Heart right ventricle (tissue), 16 donors: ENCODE results near the gene COLEC12. TPM values are rescaled to one million over a fixed set of nuclear protein-coding genes. Genes with fewer than 3 reads are reported as not detected.

Experiments
- ATAC-seq, 8 donors: fragments of 200-7000 bp; cut with Tn5 transposase; one replicate each; pipeline ENCODE4 v1.9.1; 2020; ENCODE audit warnings: mild to moderate bottlenecking in 8 of 8, moderate library complexity in 8 of 8, moderate number of reproducible peaks in 1 of 8
- DNase-seq, 2 donors: peaks; one replicate each; pipeline ENCODE4 v3.0.0-alpha.2; 2020
- H3K27ac ChIP-seq, 10 donors: fragments of 200-600 bp; sonication (generic) in 2 of 10; one replicate each; pipeline versions ENCODE4 v1.5.0 to v1.8.0; 2020 to 2022; ENCODE audit warnings: mild to moderate bottlenecking in 3 of 10
- H3K27me3 ChIP-seq, 7 donors: fragments of 200-600 bp; one replicate each; pipeline ENCODE4 v1.8.0; 2021 to 2022; ENCODE audit warnings: mild to moderate bottlenecking in 2 of 7
- H3K36me3 ChIP-seq, 9 donors: fragments of 200-600 bp; sonication (generic) in 1 of 9; one replicate each; pipeline versions ENCODE4 v1.5.0 to v1.8.0; 2020 to 2022; ENCODE audit warnings: mild to moderate bottlenecking in 2 of 9
- H3K4me1 ChIP-seq, 9 donors: fragments of 200-600 bp; sonication (generic) in 1 of 9; one replicate each; pipeline versions ENCODE4 v1.5.0 to v1.8.0; 2020 to 2022; ENCODE audit warnings: mild to moderate bottlenecking in 4 of 9
- H3K4me3 ChIP-seq, 10 donors: fragments of 200-600 bp; sonication (generic) in 2 of 10; one replicate each; pipeline versions ENCODE4 v1.5.0 to v1.8.0; 2020 to 2022; ENCODE audit warnings: mild to moderate bottlenecking in 7 of 10, moderate library complexity in 2 of 10
- H3K9me3 ChIP-seq, 11 donors: fragments of 200-600 bp in 10 of 11; sonication (generic) in 2 of 11; one replicate each; pipeline versions ENCODE4 v1.5.0 to v1.8.0; 2013 to 2022; ENCODE audit warnings: mild to moderate bottlenecking in 2 of 11, control low read depth in 1 of 11, moderate library complexity in 1 of 11
- whole genome bisulfite sequencing, 2 donors: extraction: QIAGEN DNeasy Blood & Tissue Kit; methylation state at CpG; one replicate each; pipeline ENCODE4 v1.1.7; 2013; ENCODE audit warnings: inconsistent platforms in 1 of 2; 5-methylcytosine and 5-hydroxymethylcytosine counted together
- intact Hi-C, 10 donors: fragments of 100-400 bp; cut with DNase I; formaldehyde crosslinking; loops; one replicate each; pipeline versions ENCODE4 v1.11.1 to v1.14.2; 2022
- polyA plus RNA-seq, 2 donors: library from polyadenylated mRNA; stranded (reverse); fragments of 200-250 nt; gene quantifications; one replicate each; pipeline ENCODE4 v1.2.3, GENCODE V29; 2013
- total RNA-seq, 10 donors: library from RNA; stranded (reverse); fragmentation: NEBNext Ultra II Directional in 3 of 10; extraction: Animal tissue kit (Norgen Biotek cat#: 25700) in 3 of 10; gene quantifications; one replicate each; pipeline versions ENCODE4 v1.2.1 to v1.2.4, GENCODE V29; 2021 to 2023
- TF ChIP-seq, protein P1 (sequence below), 9 donors: fragments of 200-600 bp; sonication (generic) in 2 of 9; IDR thresholded peaks; one replicate each; pipeline versions ENCODE4 v1.5.0 to v1.8.0; 2021 to 2022; ENCODE audit warnings: antibody characterized with exemption in 9 of 9, mild to moderate bottlenecking in 5 of 9, moderate library complexity in 1 of 9
- donor health status: Arrhythmogenic right ventricular cardiomyopathy.
- donor health status: ischemic (EF 13 %, LVEDD 7.1; RV severe dilation, severe dysfunction).
- donor health status: healthy with polysubstance abuse.
- donor health status: DM: no; HTN: yes; CAD: no.
- donor health status: DM: no; HTN: no; CAD: no.
- donor health status: ischemic (EF 25% LVEDD 6.9; RV normal size, moderate dysfunction).
- donor health status: ischemic (EF 25% LVEDD 5.7; RV mildly dilated, moderate dysfunction).
- donor health status: healthy.
- donor health status: DM: yes; HTN: yes; CAD: no.
- donor health status: Ischemic cardiomyopathy.
- donor health status: ischemic (EF 35%, LVEDD 5.7; RV mildly dilated, moderate dysfunction).
- donor health status: nonischemic (EF 11% LVEDD 7.7; RV severe dilation, severe dysfunction).
- donor health status: DM: yes; HTN: yes; CAD: no.
- donor health status: PGD.
- donor health status: ischemic (EF 29% LVEDD 5.4; RV normal size, mild dysfunction).
- donor health status: nonischemic (EF 23%, LVEDD 6.1; RV moderate dilation, normal function).

The COLEC12 gene
- total and polyA plus RNA-seq, 12 donors, result 2.8 to 15.4 (median 6.2) TPM

DNA sequence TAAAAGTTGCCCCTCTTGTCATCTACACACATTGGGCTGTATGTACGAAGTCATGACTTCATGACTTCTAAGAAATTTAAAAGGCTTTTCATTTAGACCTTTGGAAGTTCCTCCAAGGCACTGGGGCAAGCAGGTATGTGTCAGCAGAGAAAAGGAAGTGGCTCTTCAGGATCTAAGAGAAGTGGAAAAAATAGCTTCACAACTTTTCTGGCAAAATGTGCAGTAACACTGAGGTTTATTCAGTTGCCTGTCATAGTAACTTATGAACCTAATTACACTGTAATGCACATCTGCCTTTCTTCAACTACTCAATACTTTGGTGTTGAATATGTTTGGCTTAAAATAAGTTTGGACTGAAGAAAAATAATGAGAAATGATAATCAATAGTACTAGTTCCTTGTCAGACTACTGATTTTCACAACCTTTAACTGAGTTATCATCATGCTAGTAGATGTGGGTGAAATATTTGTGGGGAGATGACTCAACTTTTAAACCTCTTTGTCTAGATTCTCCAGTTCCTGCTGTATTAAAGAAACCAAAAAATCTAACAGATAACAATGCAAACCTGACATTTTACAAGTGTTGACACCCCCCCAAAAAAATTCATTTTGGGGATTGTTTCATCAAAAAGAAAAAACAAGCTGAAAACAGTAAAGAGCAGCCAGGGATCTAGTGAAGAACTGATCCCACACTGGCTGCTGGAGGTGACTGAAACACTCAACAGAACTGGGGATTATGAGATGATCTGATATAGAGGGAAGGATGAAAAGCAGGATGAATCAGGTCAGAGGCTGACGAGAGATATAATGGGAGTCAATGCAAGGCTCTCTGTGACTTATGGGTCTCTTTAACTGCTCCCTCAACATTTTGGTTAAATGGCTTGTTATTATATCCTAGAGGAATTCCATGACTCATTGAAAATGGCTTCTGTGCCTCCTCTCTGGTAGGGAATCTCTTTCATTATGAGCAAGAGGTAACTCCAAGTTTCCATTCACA is 84.6 kb downstream of the COLEC12 start:
- Histone ChIP-seq H3K27ac (peak overlapping the region in 1 of 10 donors; percentile 12), H3K9me3 (peaks cover 0 to 13% (median 0%) of the 10 kb centered on the region in 11 donors), H3K4me1 (peaks cover 0 to 34% (median 3%) of the 10 kb centered on the region in 9 donors), H3K36me3 (no peaks in the 10 kb centered on the region), H3K4me3 (no peak overlapping the region), H3K27me3 (no peaks in the 10 kb centered on the region)
- intact Hi-C loops, result loop anchor here in 1 of 10 donors (10.0 kb wide), 1 partner anchor 51 kb away; no protein-coding TSS in a partner anchor
- TF ChIP-seq, protein P1, sequence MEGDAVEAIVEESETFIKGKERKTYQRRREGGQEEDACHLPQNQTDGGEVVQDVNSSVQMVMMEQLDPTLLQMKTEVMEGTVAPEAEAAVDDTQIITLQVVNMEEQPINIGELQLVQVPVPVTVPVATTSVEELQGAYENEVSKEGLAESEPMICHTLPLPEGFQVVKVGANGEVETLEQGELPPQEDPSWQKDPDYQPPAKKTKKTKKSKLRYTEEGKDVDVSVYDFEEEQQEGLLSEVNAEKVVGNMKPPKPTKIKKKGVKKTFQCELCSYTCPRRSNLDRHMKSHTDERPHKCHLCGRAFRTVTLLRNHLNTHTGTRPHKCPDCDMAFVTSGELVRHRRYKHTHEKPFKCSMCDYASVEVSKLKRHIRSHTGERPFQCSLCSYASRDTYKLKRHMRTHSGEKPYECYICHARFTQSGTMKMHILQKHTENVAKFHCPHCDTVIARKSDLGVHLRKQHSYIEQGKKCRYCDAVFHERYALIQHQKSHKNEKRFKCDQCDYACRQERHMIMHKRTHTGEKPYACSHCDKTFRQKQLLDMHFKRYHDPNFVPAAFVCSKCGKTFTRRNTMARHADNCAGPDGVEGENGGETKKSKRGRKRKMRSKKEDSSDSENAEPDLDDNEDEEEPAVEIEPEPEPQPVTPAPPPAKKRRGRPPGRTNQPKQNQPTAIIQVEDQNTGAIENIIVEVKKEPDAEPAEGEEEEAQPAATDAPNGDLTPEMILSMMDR (IDR thresholded peaks at IDR 0.05), result no peak
- DNase-seq (no peak), ATAC-seq (no peak)
- 95% methylated on average over 2 of the region's 2 CpGs for WGBS, 2 donors

DNA sequence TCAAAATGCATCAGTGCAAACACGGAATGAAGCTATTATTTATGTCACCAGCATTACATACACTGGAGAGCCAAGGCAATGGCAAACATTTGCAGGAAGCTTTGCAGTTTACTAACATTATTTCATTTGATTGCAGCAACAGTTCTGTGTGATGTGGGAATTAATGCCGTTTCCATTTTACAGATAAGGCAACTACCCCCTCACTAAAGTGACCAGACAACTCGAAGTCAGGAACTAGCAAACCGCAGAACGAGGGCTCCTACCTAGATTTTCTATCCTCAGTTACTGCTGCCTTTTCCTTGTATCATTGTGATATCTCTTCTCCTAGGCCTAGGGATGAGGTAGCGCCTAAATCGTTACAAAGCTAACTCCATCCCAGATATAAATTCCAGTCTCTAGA is 85.5 kb downstream of the COLEC12 start:
- Histone ChIP-seq H3K4me3 (no peak overlapping the region), H3K27me3 (no peaks in the 10 kb centered on the region), H3K27ac (no peak overlapping the region), H3K36me3 (no peaks in the 10 kb centered on the region), H3K4me1 (peaks cover 0 to 34% (median 3%) of the 10 kb centered on the region in 9 donors), H3K9me3 (peaks cover 0 to 13% (median 0%) of the 10 kb centered on the region in 11 donors)
- ATAC-seq (no peak), DNase-seq (no peak)
- intact Hi-C loops, result loop anchor here in 1 of 10 donors (10.0 kb wide), 1 partner anchor 50 kb away; no protein-coding TSS in a partner anchor
- TF ChIP-seq, protein P1 (IDR thresholded peaks at IDR 0.05), result no peak
- WGBS, 2 donors, result 81 to 84% methylated on average over 7 of the region's 7 CpGs

DNA sequence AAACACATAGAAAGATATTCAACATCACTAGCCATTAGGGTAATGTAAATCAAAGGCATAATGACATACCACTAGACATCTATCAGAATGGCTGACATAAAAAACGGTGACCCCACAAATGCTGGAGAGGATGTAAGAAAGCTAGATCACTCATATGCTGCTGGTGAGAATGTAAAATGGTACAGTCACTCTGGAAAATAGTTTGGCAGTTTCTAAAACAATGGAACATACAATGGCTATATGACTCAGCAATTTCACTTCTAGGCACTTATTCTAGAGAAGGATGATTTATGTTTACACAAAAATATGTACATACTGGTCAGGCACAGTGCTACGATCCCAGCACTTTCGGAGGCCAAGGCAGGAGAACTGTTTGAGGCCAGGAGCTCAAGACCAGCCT is 87.3 kb downstream of the COLEC12 start:
- 86 to 87% methylated on average over 3 of the region's 3 CpGs for WGBS, 2 donors
- no peak overlapping the region for H3K4me3 ChIP-seq
- no peaks in the 10 kb centered on the region for H3K36me3 ChIP-seq
- TF ChIP-seq, protein P1 (IDR thresholded peaks at IDR 0.05), result no peak
- H3K27me3 ChIP-seq, result peaks cover 0 to 4% (median 0%) of the 10 kb centered on the region in 7 donors
- ATAC-seq (no peak), DNase-seq (no peak)
- peaks cover 0 to 30% (median 3%) of the 10 kb centered on the region in 9 donors for H3K4me1 ChIP-seq
- H3K9me3 ChIP-seq, result peaks cover 0 to 13% (median 0%) of the 10 kb centered on the region in 11 donors
- intact Hi-C loops, result loop anchor here in 2 of 10 donors (5.0 to 10.0 kb wide), 2 partner anchors 44 to 48 kb away; no protein-coding TSS in a partner anchor
- no peak overlapping the region for H3K27ac ChIP-seq

DNA sequence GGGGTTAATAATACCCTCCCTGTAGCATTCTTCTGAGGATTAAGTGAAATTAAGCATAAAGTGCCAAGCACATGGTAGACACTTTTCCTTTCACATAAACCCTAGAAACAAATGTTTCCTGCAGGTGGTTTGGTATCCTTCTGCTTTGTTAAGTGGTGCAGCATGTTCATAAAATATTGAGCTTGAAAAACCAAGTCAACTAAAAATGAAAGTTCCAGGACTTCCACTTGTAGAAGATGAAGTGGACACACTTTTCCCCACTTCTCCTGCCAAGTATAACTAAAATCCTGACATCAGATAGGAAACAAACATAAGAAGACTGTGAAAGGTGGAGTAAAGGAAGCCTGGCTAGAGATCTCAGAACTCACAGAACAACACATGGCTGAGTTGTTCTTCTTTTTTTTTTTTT is 90.5 kb downstream of the COLEC12 start:
- Histone ChIP-seq H3K27me3 (peaks cover 0 to 4% (median 0%) of the 10 kb centered on the region in 7 donors), H3K4me1 (peaks cover 0 to 19% (median 0%) of the 10 kb centered on the region in 9 donors), H3K27ac (no peak overlapping the region), H3K4me3 (no peak overlapping the region), H3K36me3 (no peaks in the 10 kb centered on the region), H3K9me3 (peaks cover 0 to 19% (median under 1%) of the 10 kb centered on the region in 11 donors)
- TF ChIP-seq, protein P1 (IDR thresholded peaks at IDR 0.05), result no peak
- intact Hi-C loops, result loop anchor here in 2 of 10 donors (5.0 to 10.0 kb wide), 2 partner anchors 45 to 47 kb away; no protein-coding TSS in a partner anchor
- no peak for ATAC-seq
- DNase-seq, result no peak
